Myometrial cell (primary cell): Measurements from ENCODE around the gene EPO. TPM values are rescaled to one million over a fixed set of nuclear protein-coding genes. Genes with fewer than 3 reads are reported as not detected.

Experiments used
- total RNA-seq: library from RNA; depleted of rRNA; stranded (reverse); fragments of >200 nt; gene quantifications from 2 replicates; pipeline ENCODE4 v1.2.3, GENCODE V29; 2015

Gene EPO
- total RNA-seq, result not detected in 2 replicates

GRCh38 chr7:100720279-100720670 lies at the start of gene EPO:
EPO (plus strand) TSS chr7:100720468; CDS start chr7:100720981, 513 bp downstream.

DNA sequence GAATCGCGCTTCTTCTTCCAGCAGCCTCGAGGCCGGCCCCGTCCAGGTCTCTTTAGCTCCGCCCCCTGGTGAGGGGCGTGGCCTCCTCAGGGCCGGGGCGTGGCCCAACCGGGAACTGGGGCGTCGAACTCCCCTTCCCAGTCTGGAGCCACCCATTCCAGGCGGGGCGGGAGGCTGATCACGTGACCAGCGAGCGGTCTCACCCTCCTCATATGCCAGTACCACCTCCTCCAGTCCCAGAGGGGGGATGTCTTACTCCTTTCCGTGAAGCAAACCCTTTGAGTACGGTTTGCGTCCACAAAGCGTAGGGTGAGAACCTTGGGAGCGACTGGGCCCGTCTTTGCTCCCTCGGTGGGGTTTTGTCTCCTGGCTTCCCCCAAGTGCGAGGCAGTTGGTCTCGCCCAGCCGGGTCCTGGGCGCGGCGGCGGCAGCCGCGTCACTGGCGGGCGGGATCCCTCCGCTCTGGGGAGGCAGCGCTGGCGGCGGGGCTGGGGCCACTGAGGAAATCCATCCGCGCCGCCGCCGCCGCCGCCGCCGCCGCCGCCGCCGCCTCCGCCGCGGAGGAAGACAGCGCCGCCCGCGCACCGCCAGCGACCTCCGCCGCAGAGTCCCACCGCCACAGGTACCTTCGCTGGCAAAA lies 46.8 kb upstream of the EPO start, which contains the start of gene GNB2:
TSS of gene GNB2 (plus strand) at position 439 of the 640 bp plus-strand sequence. CDS start 2,526 bp downstream, outside the sequence.

DNA sequence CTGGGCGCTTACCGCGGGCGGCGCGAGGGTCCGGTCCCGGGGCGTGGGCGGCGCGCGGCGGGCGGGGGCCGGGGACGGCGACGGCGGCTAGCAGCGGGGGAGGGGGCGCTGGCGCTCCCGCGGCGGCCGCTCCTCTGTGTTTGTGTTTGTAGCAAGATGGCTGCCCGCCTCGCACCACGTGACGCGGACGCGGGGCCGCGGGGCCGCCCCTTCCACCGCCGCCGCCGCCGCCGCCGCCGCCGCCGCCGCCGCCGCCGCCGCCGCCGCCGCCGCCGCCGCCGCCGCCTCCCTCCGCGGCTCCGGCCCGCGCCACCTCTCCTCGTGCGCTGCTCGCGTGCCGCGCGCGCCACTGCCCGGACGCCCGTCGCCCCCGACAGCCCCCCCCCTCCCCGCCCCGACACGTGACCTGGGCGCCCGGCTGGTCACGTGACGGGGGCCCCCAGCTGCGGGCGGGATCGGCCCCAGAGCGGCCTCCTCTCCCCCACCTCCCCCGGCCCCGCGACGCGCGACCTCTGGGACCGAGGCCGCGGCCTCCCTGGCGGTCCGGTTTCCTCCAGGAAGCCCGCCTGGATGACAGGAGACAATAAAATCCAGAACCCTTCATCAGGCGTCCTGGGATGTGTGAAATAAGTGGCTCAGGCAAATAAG lies 26.0 kb upstream of the EPO start, which contains the start of gene GIGYF1:
TSS of gene GIGYF1 (minus strand) at position 153 of the 648 bp plus-strand sequence. CDS start 6,012 bp downstream, outside the sequence.

GRCh38 chr7:100705753-100706671 lies 14.3 kb upstream of the EPO start, which contains the start of gene POP7:
POP7 (plus strand) TSS chr7:100706121; CDS start chr7:100706831, 710 bp downstream.

Other genes starting within 250 kb of the EPO start
- 48.7 and 55.9 TPM in 2 replicates for gene TSC22D4, start 241.3 kb upstream of the EPO start, total RNA-seq
- 1.4 and 3.4 TPM in 2 replicates for gene NYAP1, start 236.5 kb upstream of the EPO start, total RNA-seq
- gene AGFG2, start 181.3 kb upstream of the EPO start, total RNA-seq, result 13.3 and 24.3 TPM in 2 replicates
- not detected in 2 replicates for gene SAP25, start 146.6 kb upstream of the EPO start, total RNA-seq
- 39.8 and 45.4 TPM in 2 replicates for gene LRCH4, start 134.3 kb upstream of the EPO start, total RNA-seq
- gene FBXO24, start 134.1 kb upstream of the EPO start, total RNA-seq, result under 0.01 and 0.18 TPM in 2 replicates
- gene PCOLCE, start 118.1 kb upstream of the EPO start, total RNA-seq, result 289 and 397 TPM in 2 replicates
- gene MOSPD3, start 107.9 kb upstream of the EPO start, total RNA-seq, result 14.4 and 15.3 TPM in 2 replicates
- 0.35 TPM in 1 of 2 replicates, not detected in the other for gene TFR2, start 78.9 kb upstream of the EPO start, total RNA-seq
- gene ACTL6B, start 64.0 kb upstream of the EPO start, total RNA-seq, result not detected in 2 replicates
- gene GNB2, start 46.7 kb upstream of the EPO start, total RNA-seq, result 294 and 391 TPM in 2 replicates
- 10.1 TPM in 2 replicates for gene GIGYF1, start 26.2 kb upstream of the EPO start, total RNA-seq
- gene POP7, start 14.3 kb upstream of the EPO start, total RNA-seq, result 43.2 and 51.6 TPM in 2 replicates
- not detected in 2 replicates for gene ZAN, start 13.1 kb downstream of the EPO start, total RNA-seq
- gene EPHB4, start 107.1 kb downstream of the EPO start, total RNA-seq, result 33.1 and 53.0 TPM in 2 replicates
- 17.2 and 25.7 TPM in 2 replicates for gene SLC12A9, start 132.2 kb downstream of the EPO start, total RNA-seq
- 140 and 172 TPM in 2 replicates for gene TRIP6, start 146.9 kb downstream of the EPO start, total RNA-seq
- gene SRRT, start 154.6 kb downstream of the EPO start, total RNA-seq, result 60.1 and 105 TPM in 2 replicates
- gene UFSP1, start 169.2 kb downstream of the EPO start, total RNA-seq, result 11.2 and 14.7 TPM in 2 replicates
- not detected in 2 replicates for gene ACHE, start 175.4 kb downstream of the EPO start, total RNA-seq
- gene MUC3A, start 229.1 kb downstream of the EPO start, total RNA-seq, result not detected in 2 replicates
- gene MUC12, start 249.1 kb downstream of the EPO start, total RNA-seq, result 5.5 and 11.2 TPM in 2 replicates